ENCODE data around the gene ALOXE3.
A peak's percentile ranks its signal among the peaks of the same experiment; 100 is the strongest.

GRCh38 chr17:8073627-8074484 lies 44.5 kb downstream of the ALOXE3 start:
- TF ChIP-seq CHD4 (IDR thresholded peaks at IDR 0.05; ENCODE audit: borderline replicate concordance), result no peak
- peak; percentile 97 for TF ChIP-seq CTCF (IDR thresholded peaks at IDR 0.05)
- TF ChIP-seq POLR2A (IDR thresholded peaks at IDR 0.05; ENCODE audit: low read length), result no peak
- no peak for TF ChIP-seq NR3C1 (IDR thresholded peaks at IDR 0.05)
- no peak for TF ChIP-seq RFX5 (IDR thresholded peaks at IDR 0.05)
- no peak for TF ChIP-seq POLR2AphosphoS2 (conservative IDR thresholded peaks at IDR 0.05; ENCODE audit: low read length)
- no peak for TF ChIP-seq MAZ (IDR thresholded peaks at IDR 0.05; ENCODE audit: borderline replicate concordance, low read depth, low read length)
- TF ChIP-seq CBX8 (IDR thresholded peaks at IDR 0.05), result no peak
- TF ChIP-seq ZFP36 (IDR thresholded peaks at IDR 0.05; ENCODE audit: borderline replicate concordance, partially characterized antibody), result no peak
- no peak for TF ChIP-seq CHD2 (IDR thresholded peaks at IDR 0.05; ENCODE audit: low read length, partially characterized antibody)
- TF ChIP-seq CEBPB (IDR thresholded peaks at IDR 0.05), result no peak
- no peak for TF ChIP-seq HEYL (CRISPR knock-in tag; IDR thresholded peaks at IDR 0.05)

Data from A549 (cell line).